Astrocyte of the cerebellum (primary cell): ENCODE measurements around the gene MEGF11.
"Not testable (repeated sequence)": the region's sequence is repeated elsewhere in the genome, so short reads cannot be mapped to it uniquely, and the experiment has no call there.

ENCODE experiments used
- DNase-seq: peaks from one replicate; pipeline ENCODE4 v3.0.0-alpha.2; 2011; ENCODE audit warnings: low read depth
- H3K4me3 ChIP-seq: 2 replicates; pipeline ENCODE4 v1.5.1; 2011; ENCODE audit warnings: mild to moderate bottlenecking, low read depth, low read length, moderate library complexity
- CTCF ChIP-seq: IDR thresholded peaks from 2 replicates; pipeline ENCODE4 v1.5.1; 2012; ENCODE audit warnings: low read length, low read depth, moderate library complexity, mild to moderate bottlenecking; ENCODE audit errors: missing control alignments
- in situ Hi-C: cut with HindIII; loops from 2 replicates; pipeline ENCODE4 v1.10.0; 2017; ENCODE audit warnings: low sequenced_read_pairs

MEGF11 gene

DNA sequence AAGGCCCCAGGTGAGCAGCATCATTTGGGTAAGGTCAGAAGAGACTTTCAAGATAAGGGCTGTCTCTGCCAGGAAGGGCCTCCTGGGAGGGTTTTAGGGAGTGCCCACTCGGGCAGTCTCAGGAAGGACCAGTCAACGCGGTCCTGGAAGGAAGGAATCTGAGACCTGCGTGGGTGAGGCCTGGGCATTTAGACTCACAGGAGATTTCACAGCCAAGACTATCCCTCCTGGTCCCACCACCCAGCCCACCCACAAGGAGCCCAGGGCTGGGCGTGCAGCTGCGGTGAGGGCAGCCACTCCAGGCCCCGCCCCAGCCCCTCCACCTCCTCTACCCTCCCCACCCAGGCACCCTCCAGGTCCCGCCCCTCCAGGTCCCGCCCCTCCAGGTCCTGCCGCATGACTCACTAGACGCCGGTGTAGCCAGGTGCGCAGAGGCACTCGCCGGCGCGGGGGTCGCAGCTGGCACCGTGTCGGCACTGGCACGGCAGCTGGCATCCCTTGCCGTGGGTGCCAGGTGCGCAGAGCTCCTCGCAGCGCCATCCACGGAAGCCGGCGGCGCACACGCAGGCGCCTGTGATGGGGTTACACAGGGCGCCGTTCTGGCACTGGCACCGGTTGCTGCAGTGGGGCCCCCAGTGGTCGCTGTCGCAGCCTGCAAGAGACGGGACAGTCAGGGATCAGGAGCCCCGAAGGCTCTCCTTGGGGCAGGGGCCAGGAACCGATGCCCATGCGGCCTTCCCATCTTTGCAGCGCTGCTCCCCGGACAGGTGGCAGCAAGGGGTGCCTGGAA lies 271.5 kb downstream of the MEGF11 start:
- in situ Hi-C loops, result no loop called here
- TF ChIP-seq CTCF, result no peak
- no peak overlapping the region for H3K4me3 ChIP-seq
- no peak for DNase-seq

GRCh38 chr15:65980824-65981456 lies 272.6 kb downstream of the MEGF11 start:
- H3K4me3 ChIP-seq, result no peak overlapping the region
- TF ChIP-seq CTCF, result peak; percentile 95
- in situ Hi-C loops, result no loop called here
- peak; percentile 67 for DNase-seq

GRCh38 chr15:65979837-65980236 lies 273.7 kb downstream of the MEGF11 start:
- no peak for TF ChIP-seq CTCF
- H3K4me3 ChIP-seq, result no peak overlapping the region
- in situ Hi-C loops, result no loop called here
- DNase-seq, result no peak

DNA sequence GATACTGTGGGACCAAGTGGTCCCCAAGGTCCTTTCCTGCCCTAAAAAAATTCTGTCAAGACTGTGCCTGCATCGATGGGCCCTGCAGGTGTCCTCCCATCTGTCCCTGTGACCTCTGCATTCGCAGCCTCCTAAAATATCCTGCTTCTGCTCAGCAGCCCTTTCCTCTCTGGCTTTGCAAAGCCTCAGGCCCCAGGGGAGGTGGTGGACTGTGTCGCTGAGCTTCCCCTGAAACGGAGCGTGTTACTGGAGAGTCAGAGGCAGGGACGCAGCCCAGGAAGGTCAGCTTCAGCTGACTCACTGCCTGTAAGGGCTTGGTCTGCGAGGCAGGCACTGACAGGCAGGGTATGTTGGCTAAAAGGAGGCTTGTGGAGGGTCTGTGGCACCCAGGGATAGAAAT lies 274.2 kb downstream of the MEGF11 start:
- in situ Hi-C loops, result no loop called here
- DNase-seq, result no peak
- TF ChIP-seq CTCF, result no peak
- H3K4me3 ChIP-seq, result no peak overlapping the region

- no peak overlapping the region for H3K4me3 ChIP-seq
- no peak for TF ChIP-seq CTCF
- no peak for DNase-seq
- in situ Hi-C loops, result no loop called here
Measured at GRCh38 chr15:65978110-65978509, 275.4 kb downstream of the MEGF11 start.

DNA sequence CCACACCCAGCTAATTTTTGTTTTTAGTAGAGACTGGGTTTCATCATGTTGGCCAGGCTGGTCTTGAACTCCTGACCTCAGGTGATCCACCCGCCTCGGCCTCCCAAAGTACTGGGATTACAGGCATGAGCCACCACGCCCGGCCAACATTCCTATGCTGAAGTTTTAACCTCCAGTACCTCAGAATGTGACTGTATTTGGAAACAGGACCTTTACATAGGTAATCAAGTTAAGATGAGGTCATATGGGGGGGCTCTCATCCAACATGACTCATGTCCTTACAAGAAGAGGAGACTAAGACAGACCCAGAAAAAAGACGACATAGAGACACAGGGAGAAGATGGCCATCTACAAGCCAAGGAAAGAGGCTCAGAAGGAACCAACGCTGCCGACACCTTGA lies 277.4 kb downstream of the MEGF11 start:
- DNase-seq, in situ Hi-C loops, H3K4me3 ChIP-seq: not testable (repeated sequence)

- in situ Hi-C loops, result no loop called here
- no peak overlapping the region for H3K4me3 ChIP-seq
Measured at GRCh38 chr15:65971741-65971995, 281.9 kb downstream of the MEGF11 start.

More at GRCh38 chr15:65971741-65971995, 281.9 kb downstream of the MEGF11 start:
- DNase-seq, result no peak
- no peak for TF ChIP-seq CTCF
